HepG2 (cell line): ENCODE data around the gene ASGR1. TPM values are rescaled to one million over a fixed set of nuclear protein-coding genes. Genes with fewer than 3 reads are reported as not detected.

ENCODE experiments used
- GFI1 ChIP-seq: sonication (generic); formaldehyde crosslinking; IDR thresholded peaks from 2 replicates; pipeline ENCODE4 v1.5.0; 2020; ENCODE audit warnings: missing genetic modification reagents, mild to moderate bottlenecking, borderline replicate concordance
- MLXIP ChIP-seq: sonication (generic); formaldehyde crosslinking; IDR thresholded peaks from 2 replicates; pipeline ENCODE4 v1.9.0; 2021; ENCODE audit warnings: missing genetic modification reagents, borderline replicate concordance
- NFE2 ChIP-seq: sonication (generic); formaldehyde crosslinking; IDR thresholded peaks from 2 replicates; pipeline ENCODE4 v1.4.0; 2020; ENCODE audit warnings: missing genetic modification reagents
- REPIN1 ChIP-seq: sonication (generic); formaldehyde crosslinking; IDR thresholded peaks from 2 replicates; pipeline ENCODE4 v1.8.0; 2022; ENCODE audit warnings: missing genetic modification reagents, low read depth, mild to moderate bottlenecking, borderline replicate concordance
- RORA ChIP-seq: sonication (generic); formaldehyde crosslinking; IDR thresholded peaks from 2 replicates; pipeline ENCODE4 v1.5.0; 2020; ENCODE audit warnings: mild to moderate bottlenecking, missing genetic modification reagents, moderate library complexity
- SALL1 ChIP-seq: sonication (generic); formaldehyde crosslinking; IDR thresholded peaks from 2 replicates; pipeline ENCODE4 v1.8.0; 2022; ENCODE audit warnings: mild to moderate bottlenecking, missing genetic modification reagents
- TOPORS ChIP-seq: sonication (generic); formaldehyde crosslinking; IDR thresholded peaks from 2 replicates; pipeline ENCODE4 v1.8.0; 2023; ENCODE audit warnings: mild to moderate bottlenecking, missing genetic modification reagents
- ZFP1 ChIP-seq: IDR thresholded peaks from 2 replicates; pipeline ENCODE4 v1.6.1; 2016
- ZMYM3 ChIP-seq: sonication (generic); formaldehyde crosslinking; IDR thresholded peaks from 2 replicates; pipeline ENCODE4 v1.5.1; 2020; ENCODE audit warnings: mild to moderate bottlenecking, missing genetic modification reagents
- ZNF17 ChIP-seq: sonication (generic); formaldehyde crosslinking; IDR thresholded peaks from 2 replicates; pipeline ENCODE4 v1.5.0; 2020; ENCODE audit warnings: mild to moderate bottlenecking, missing genetic modification reagents
- ZNF329 ChIP-seq: sonication (generic); formaldehyde crosslinking; IDR thresholded peaks from 2 replicates; pipeline ENCODE4 v1.9.0; 2021; ENCODE audit warnings: low read depth, mild to moderate bottlenecking, missing genetic modification reagents
- ZNF34 ChIP-seq: sonication (generic); formaldehyde crosslinking; IDR thresholded peaks from 2 replicates; pipeline ENCODE4 v1.4.0; 2020; ENCODE audit warnings: mild to moderate bottlenecking, missing genetic modification reagents, borderline replicate concordance
- ZNF484 ChIP-seq: sonication (generic); formaldehyde crosslinking; IDR thresholded peaks from 2 replicates; pipeline ENCODE4 v1.5.1; 2020; ENCODE audit warnings: mild to moderate bottlenecking, low read depth, missing genetic modification reagents, borderline replicate concordance
- ZNF770 ChIP-seq: sonication (generic); formaldehyde crosslinking; IDR thresholded peaks from 2 replicates; pipeline ENCODE4 v1.5.0; 2020; ENCODE audit warnings: mild to moderate bottlenecking, missing genetic modification reagents
- polyA plus RNA-seq, 8 experiments: library from polyadenylated mRNA; depleted of rRNA in 3 of 8; stranded (reverse) in 7 of 8; unstranded in 1 of 8; fragments of >200 nt; fragmentation: Illumina TruSeq in 4 of 8; extraction: Trizol in 4 of 8; gene quantifications; 2 replicates each; pipeline versions ENCODE4 v1.2.1 to v1.2.3, GENCODE V29; 2011 to 2016; ENCODE audit warnings: low read depth in 4 of 8, missing spikeins in 1 of 8, mixed read lengths in 1 of 8; ENCODE audit not compliant: insufficient read depth in 1 of 8
- total RNA-seq, 5 experiments: library from RNA; depleted of rRNA; stranded (reverse); fragments of >200 nt; fragmentation: Illumina TruSeq; extraction: Trizol; gene quantifications; 2 replicates each; pipeline ENCODE4 v1.2.3, GENCODE V29; 2016; ENCODE audit warnings: low read depth in 1 of 5
- TF ChIP-seq, protein P1 (sequence below): IDR thresholded peaks from 2 replicates; pipeline ENCODE4 v1.6.1; 2016
- TF ChIP-seq, protein P2 (sequence below): sonication (generic); formaldehyde crosslinking; IDR thresholded peaks from 2 replicates; pipeline ENCODE4 v1.5.0; 2020; ENCODE audit warnings: mild to moderate bottlenecking, missing genetic modification reagents
- TF ChIP-seq, protein P3 (sequence below): sonication (generic); formaldehyde crosslinking; IDR thresholded peaks from 2 replicates; pipeline ENCODE4 v1.5.1; 2020; ENCODE audit warnings: mild to moderate bottlenecking, missing genetic modification reagents, borderline replicate concordance

The ASGR1 gene
- total and polyA plus RNA-seq, 2 of the 13 experiments (the other 11 are each of a cell fraction or from before 2014, with no cell fraction given), result 353 to 796 TPM

- no peak for TF ChIP-seq ZNF17
- TF ChIP-seq ZMYM3 (CRISPR knock-in tag), result peak; percentile 91
- no peak for TF ChIP-seq ZNF34 (CRISPR knock-in tag)
- no peak for TF ChIP-seq ZNF484
- no peak for TF ChIP-seq MLXIP (CRISPR knock-in tag)
- peak; percentile 20; the same call in 1 of the 2 replicates for TF ChIP-seq SALL1 (CRISPR knock-in tag)
- no peak for TF ChIP-seq GFI1
- TF ChIP-seq RORA (CRISPR knock-in tag), result no peak
- TF ChIP-seq ZFP1 (CRISPR knock-in tag), result no peak
- TF ChIP-seq, protein P1, sequence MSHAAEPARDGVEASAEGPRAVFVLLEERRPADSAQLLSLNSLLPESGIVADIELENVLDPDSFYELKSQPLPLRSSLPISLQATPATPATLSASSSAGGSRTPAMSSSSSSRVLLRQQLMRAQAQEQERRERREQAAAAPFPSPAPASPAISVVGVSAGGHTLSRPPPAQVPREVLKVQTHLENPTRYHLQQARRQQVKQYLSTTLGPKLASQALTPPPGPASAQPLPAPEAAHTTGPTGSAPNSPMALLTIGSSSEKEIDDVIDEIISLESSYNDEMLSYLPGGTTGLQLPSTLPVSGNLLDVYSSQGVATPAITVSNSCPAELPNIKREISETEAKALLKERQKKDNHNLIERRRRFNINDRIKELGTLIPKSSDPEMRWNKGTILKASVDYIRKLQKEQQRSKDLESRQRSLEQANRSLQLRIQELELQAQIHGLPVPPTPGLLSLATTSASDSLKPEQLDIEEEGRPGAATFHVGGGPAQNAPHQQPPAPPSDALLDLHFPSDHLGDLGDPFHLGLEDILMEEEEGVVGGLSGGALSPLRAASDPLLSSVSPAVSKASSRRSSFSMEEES (CRISPR knock-in tag), result 0 out of 2 replicates have a peak, but pooled peaks have one; percentile 18
- TF ChIP-seq REPIN1 (CRISPR knock-in tag), result no peak; the same call in 1 of the 2 replicates
- TF ChIP-seq, protein P2, sequence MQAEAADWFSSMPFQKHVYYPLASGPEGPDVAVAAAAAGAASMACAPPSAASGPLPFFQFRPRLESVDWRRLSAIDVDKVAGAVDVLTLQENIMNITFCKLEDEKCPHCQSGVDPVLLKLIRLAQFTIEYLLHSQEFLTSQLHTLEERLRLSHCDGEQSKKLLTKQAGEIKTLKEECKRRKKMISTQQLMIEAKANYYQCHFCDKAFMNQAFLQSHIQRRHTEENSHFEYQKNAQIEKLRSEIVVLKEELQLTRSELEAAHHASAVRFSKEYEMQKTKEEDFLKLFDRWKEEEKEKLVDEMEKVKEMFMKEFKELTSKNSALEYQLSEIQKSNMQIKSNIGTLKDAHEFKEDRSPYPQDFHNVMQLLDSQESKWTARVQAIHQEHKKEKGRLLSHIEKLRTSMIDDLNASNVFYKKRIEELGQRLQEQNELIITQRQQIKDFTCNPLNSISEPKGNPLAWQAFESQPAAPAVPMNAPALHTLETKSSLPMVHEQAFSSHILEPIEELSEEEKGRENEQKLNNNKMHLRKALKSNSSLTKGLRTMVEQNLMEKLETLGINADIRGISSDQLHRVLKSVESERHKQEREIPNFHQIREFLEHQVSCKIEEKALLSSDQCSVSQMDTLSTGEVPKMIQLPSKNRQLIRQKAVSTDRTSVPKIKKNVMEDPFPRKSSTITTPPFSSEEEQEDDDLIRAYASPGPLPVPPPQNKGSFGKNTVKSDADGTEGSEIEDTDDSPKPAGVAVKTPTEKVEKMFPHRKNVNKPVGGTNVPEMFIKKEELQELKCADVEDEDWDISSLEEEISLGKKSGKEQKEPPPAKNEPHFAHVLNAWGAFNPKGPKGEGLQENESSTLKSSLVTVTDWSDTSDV, result no peak
- peak; percentile 62 for TF ChIP-seq ZNF770 (CRISPR knock-in tag)
- no peak for TF ChIP-seq NFE2 (CRISPR knock-in tag)
- TF ChIP-seq ZNF329, result no peak
- TF ChIP-seq, protein P3, sequence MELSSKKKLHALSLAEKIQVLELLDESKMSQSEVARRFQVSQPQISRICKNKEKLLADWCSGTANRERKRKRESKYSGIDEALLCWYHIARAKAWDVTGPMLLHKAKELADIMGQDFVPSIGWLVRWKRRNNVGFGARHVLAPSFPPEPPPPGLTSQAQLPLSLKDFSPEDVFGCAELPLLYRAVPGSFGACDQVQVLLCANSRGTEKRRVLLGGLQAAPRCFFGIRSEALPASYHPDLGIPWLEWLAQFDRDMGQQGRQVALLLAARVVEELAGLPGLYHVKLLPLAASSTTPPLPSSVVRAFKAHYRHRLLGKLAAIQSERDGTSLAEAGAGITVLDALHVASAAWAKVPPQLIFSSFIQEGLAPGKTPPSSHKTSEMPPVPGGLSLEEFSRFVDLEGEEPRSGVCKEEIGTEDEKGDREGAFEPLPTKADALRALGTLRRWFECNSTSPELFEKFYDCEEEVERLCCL (CRISPR knock-in tag), result no peak
- no peak for TF ChIP-seq TOPORS (CRISPR knock-in tag)
These were observed 7.1 kb upstream of the ASGR1 start (continued) for GRCh38 chr17:7186241-7186640.
